HG02884 (cell line): ENCODE data around the gene WHRN.

Source experiments
- ATAC-seq: cut with Tn5 transposase; IDR thresholded peaks from one replicate; pipeline ENCODE4 v1.9.1; 2021; ENCODE audit warnings: mild to moderate bottlenecking, moderate library complexity; ENCODE audit not compliant: unreplicated experiment

Gene WHRN

GRCh38 chr9:114425126-114425525 lies 80.1 kb downstream of the WHRN start:
- no peak for ATAC-seq

- ATAC-seq: no peak
Measured at GRCh38 chr9:114424126-114424525, 81.1 kb downstream of the WHRN start.

GRCh38 chr9:114423181-114423580 lies 82.1 kb downstream of the WHRN start:
- ATAC-seq: no peak

GRCh38 chr9:114421147-114421546 lies 84.1 kb downstream of the WHRN start:
- ATAC-seq: no peak

GRCh38 chr9:114419796-114420195 lies 85.5 kb downstream of the WHRN start:
- ATAC-seq: no peak

GRCh38 chr9:114418053-114418452 lies 87.2 kb downstream of the WHRN start:
- no peak for ATAC-seq

GRCh38 chr9:114417511-114417910 lies 87.8 kb downstream of the WHRN start:
- ATAC-seq: no peak

- ATAC-seq: no peak
Measured at GRCh38 chr9:114416906-114417305, 88.4 kb downstream of the WHRN start.

GRCh38 chr9:114416290-114416689 lies 89.0 kb downstream of the WHRN start:
- ATAC-seq: no peak

- no peak for ATAC-seq
Measured at GRCh38 chr9:114414346-114414745, 90.9 kb downstream of the WHRN start.

GRCh38 chr9:114413861-114414301 lies 91.4 kb downstream of the WHRN start:
- no peak for ATAC-seq

GRCh38 chr9:114412048-114412683 lies 93.1 kb downstream of the WHRN start:
- ATAC-seq: no peak

- ATAC-seq: no peak
Measured at GRCh38 chr9:114411452-114411851, 93.8 kb downstream of the WHRN start.

GRCh38 chr9:114410910-114411309 lies 94.4 kb downstream of the WHRN start:
- ATAC-seq: no peak

- ATAC-seq: no peak
Measured at GRCh38 chr9:114409842-114410241, 95.4 kb downstream of the WHRN start.

GRCh38 chr9:114409103-114409780 lies 96.0 kb downstream of the WHRN start:
- no peak for ATAC-seq

- ATAC-seq: no peak
Measured at GRCh38 chr9:114408645-114409044, 96.6 kb downstream of the WHRN start.

GRCh38 chr9:114407889-114408288 lies 97.4 kb downstream of the WHRN start:
- ATAC-seq: no peak

GRCh38 chr9:114406441-114406840 lies 98.8 kb downstream of the WHRN start:
- ATAC-seq: no peak

GRCh38 chr9:114405294-114406034 lies 99.8 kb downstream of the WHRN start:
- peak; percentile 90 for ATAC-seq

- no peak for ATAC-seq
Measured at GRCh38 chr9:114404531-114404930, 100.7 kb downstream of the WHRN start.

- ATAC-seq: no peak
Measured at GRCh38 chr9:114403153-114403756, 102.0 kb downstream of the WHRN start.
